NCI-H2107 treated with DMSO at 0.1 percent for 48 hours (cell line): ENCODE results near the gene THADA.
"Not testable (repeated sequence)": the region's sequence is repeated elsewhere in the genome, so short reads cannot be mapped to it uniquely, and the experiment has no call there.

Source experiments
- DNase-seq: peaks from one replicate; lab custom pipeline; 2025; ENCODE audit not compliant: unreplicated experiment; lab: John Stamatoyannopoulos, UW

Gene THADA

DNA sequence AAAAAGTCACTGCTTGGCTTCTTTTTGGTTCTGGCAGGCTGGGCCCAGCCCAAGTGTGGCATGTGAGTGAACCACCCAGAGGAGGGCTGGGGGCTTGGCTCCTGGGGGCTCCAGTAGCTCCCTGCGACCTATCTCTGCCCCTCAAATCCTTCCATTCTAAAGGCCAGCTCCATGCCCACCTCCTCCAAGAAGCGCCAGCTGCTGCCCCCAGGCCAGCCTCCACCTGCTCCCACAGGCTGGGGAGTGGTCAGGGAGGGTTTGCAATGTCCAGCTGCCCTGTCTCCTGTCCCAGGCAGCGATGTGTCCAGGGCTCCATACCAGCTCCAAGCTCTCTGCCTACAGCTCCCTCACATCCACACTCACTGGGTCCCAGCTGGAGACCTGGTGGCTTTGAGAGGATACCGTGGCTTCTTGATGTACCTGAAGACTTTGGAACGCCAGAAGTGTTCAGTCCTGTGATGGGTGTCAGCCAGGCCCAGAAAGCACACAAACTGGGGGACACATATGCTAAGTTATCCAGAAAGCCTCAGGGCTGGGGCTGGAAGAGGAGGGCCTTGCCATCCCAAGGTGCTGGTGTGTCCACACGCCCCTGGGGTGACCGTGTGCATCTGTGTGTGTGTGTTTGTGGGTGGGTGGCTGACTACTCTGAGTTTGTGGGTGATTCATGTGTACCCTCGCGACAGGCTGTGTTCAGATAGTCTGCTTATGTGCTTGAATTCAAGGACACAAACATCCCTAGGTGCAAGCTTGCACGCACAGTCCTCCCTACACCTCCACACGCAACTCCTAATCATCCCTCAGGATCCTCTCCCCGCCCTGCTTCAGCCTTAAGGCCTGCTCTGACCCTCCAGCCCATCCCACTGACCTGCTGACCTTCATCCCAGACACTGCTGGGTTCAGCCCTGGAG is 402.8 kb downstream of the THADA start:
- DNase-seq: no peak

DNA sequence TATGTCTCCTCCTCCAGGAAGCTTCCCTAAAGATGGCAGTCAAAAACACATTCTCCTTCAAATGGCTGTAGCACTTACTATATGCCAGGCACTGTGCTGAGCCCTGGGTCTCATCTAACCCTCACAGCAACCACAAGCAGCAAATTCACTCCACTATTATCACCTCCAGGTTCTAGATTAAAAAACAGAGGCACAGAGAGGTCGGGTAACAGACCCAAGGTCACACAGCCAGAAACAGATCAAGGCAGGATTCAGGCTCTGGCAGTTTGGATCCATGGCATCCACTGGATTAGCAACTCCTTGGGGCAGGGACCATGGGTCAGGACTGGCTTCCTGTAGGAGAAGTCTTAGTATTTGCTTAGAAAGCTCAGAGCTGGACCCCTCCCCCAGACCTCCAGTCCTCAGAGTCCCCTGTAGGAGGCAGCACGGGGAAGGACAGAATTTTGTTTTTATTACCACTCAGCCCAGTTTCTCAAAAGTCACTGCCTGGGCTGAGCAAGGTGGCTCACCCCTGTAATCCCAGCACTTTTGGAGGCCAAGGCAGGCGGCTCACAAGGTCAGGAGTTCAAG is 403.8 kb downstream of the THADA start:
- DNase-seq: no peak

DNA sequence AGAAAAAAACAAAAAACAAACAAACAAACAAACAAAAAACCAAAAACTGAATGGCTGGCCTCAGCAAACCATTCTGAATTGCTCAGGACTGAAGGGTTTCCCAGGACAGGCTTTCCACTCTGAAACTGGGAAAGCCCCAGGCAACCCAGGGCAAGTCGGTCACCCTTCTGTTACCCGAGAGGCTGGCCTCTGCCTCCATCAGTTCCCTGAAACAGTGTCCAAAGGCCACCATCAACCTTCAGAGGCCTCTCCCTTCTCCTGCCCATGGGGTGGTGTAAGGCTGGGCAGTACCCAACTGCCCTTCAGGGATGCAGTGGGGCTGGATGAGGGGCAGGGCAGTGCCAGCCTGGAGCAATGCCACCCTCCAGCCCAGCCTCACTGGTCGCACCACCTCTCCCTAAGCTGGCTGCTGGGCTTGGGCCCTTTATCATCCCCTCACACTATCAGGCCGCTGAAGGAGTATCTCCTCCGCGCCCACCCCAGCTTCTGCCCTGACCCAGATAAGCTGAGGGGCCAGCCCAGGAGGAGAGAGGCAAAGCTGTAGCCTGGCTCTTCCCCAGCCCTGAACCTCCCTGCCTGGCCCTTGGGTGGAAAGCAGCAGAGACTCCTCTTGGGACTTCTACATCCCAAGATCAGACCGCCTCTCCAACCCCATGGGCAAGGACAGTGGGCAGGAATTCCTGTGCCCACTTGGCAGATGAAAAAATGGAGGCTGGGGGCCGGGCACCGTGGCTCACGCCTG is 405.4 kb downstream of the THADA start:
- DNase-seq: no peak

DNA sequence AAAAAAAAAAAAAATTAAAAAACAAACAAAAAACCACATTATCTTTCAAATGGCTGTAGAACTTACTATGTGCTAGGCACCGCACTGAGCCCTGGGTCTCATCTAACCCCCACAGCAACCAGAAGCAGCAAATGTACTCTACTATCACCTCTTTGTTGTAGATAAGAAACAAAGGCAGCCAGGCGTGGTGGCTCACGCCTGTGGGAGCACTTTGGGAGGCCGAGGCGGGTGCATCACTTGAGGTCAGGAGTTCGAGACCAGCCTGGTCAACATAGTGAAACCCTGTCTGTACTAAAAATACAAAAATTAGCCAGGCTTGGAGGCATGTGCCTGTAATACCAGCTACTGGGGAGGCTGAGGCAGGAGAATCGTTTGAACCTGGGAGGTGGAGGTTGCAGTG is 406.0 kb downstream of the THADA start:
- DNase-seq: not testable (repeated sequence)

DNA sequence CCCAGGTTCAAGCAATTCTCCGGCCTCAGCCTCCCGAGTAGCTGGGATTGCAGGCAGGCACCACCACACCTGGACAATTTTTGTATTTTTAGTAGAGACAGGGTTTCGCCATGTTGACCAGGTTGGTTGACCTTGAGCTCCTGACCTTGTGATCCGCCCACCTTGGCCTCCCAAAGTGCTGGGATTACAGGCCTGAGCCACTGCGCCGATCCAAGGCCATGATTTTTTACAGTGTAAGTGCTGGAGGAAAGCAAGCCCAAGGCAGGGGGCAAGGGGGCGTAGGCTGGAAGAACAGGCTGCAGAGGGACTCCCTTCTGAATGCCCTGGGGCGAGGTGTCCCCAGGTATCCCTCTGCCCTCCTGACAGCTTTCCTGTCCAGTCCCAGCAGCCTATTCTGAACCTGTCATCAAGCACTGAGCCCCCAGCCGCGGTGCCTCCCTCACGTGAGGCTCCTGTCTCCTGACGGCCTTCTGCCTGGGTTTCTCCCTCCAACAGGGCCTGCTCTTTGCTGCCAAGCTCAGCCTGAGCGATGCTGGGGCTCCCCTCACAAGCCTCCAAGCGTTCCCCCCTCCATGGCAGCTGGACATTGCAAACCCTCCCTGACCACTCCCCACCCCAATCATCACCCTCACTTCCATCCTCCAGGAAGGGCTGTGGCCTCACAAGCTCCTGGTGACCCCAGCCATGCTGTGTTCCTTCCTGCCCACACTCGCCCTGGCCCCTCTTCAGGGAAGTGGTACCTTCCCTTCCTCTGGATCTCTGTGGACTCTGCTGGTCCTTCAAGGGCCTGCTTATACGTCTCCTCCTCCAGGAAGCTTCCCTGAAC is 407.1 kb downstream of the THADA start:
- DNase-seq: no peak

DNA sequence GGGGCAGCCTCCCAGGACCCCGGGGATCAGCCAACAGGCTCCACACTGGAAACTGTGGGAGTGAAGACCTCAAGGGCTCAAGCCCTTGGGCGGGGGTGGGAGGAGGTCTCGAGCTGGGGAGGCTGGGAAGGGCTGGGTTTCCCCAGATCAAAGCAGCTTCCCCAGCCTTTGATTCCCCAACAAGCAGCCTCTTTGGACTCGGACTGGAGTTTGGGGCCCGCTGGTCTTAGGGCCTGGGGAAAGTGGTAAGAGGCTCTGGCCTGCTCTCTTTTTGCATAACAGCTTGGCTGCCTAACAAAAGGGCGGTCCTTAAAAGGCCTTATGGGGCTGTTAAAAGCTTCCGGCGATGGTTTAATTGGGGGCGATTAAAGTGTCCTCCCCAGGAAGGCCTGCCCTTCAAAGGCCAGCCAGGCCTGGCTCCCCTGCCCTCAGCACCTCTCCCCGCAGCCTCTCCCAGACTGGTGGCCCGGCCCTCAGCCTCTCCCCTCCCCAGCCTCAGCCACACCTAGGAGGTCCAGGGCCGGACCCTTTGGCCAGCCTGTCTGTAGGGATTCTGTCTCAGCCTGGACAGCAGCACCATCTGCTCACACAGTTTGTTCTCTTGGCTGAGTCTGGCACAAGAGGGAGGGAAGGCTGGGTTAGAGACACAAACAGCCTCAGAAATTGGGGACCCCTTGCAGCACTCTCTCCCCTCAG is 409.0 kb downstream of the THADA start:
- no peak for DNase-seq

DNA sequence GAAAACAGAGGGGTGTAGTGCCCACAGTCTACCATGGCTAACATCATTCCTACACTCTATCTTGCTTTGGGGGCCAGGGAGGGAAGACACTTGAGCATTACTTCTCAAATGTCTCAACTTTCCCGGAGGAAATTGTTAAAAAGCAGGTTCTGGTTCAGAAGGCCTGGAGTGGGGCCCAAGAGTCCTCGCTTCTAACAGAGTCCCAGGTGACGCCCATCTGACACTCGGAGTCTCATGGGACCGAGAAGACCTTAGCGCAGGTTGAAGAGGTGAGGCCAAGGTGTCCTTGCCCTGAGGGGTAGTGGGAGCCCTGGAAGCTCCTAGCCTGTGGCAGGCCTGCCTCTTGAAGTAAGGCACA is 409.5 kb downstream of the THADA start:
- DNase-seq: no peak

DNA sequence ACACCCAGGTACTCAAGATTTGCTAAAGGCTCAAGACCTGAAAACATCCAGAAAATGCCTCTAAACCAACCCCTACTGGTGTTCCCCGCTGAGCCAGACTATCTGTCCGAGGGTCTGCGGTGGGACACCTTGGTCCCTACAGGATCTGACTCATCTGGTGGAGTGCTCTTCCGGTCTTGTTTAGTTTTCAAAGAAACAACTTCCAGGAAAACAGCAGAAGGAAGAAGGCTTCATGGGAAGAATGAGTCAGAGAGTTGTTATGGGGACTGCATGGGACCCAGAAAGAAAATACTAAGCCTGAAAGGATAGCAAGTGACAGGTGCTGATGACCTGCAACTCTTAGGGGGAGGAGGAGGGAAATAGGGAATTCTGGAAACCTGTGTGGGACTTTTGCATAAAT is 410.7 kb downstream of the THADA start:
- no peak for DNase-seq

DNA sequence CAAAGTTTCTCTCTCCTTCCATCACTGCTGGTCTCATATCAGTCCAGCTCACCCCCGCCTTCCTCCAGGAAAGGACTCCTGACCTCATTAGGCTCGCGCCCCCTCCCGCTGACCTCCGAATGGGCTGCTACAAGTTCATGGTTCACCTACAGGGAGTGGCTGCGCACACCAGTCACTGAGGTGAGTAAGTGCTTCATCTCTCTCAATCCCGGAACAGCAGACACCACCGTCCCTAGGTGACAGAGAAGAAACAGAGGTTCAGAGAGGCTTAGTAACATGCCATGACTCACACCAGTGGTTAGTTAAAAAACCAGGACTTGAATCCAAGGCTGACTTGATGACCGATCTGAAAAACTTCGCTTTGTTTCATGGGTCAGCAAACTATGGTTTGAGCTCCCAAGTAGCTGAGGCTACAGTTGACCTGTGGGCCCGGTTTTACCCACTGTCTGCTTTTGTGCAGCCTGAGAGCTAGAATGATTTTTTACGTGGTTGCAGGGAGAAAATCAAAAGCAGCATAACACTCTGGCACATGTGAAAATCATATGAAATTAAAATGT is 411.4 kb downstream of the THADA start:
- DNase-seq: no peak

DNA sequence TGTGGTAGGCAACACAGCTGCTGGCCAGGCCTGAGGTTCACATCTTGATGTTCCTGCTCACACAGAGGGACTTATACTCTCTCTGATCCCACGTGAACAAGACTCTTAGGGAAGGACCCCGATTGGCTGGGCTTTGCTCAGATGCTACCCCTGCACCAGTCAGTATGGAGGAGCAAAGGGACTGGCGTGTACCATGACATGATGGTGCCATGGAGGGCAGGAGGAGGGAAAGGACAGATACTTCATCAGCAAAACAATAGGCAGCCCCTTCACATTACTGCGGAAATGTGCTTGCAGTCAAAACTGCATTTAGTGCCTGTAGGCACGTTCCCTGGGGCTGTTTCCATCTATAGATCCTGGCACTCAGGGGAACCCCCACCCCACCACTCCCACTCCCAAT is 412.1 kb downstream of the THADA start:
- DNase-seq: no peak

DNA sequence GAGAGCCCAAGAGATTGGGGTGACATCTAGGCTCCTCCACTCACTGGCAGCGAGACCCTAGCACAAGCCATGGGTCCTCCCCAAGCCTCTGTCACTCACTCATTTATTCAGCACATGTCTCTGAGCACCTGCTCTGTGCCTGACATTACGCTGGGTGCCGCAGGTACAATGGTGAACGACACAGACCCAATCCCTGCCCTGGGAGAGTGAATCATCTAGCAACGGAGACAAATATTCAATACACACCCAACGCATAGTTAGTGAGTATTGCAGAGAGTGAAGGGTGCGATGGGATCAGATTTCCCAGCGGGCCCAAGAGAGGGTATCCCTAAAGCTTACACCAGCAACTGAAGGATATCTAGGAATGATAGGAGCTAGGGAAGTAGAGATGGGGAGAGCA is 414.9 kb downstream of the THADA start:
- DNase-seq: no peak
